Measurements from ENCODE around the gene PEX26.
"Not testable (repeated sequence)": the region's sequence is repeated elsewhere in the genome, so short reads cannot be mapped to it uniquely, and the experiment has no call there.

PEX26 gene

GRCh38 chr22:18070556-18071306, 7.1 kb upstream of the PEX26 start:
- Histone ChIP-seq H3K27ac (ENCODE audit: insufficient read depth, low read length, poor library complexity, severe bottlenecking) (no peak overlapping the region), H3K4me1 (ENCODE audit: control insufficient read depth, insufficient read depth, low read length, poor library complexity, severe bottlenecking) (no peaks in the 10 kb centered on the region), H3K27me3 (replicated peaks; ENCODE audit: control insufficient read depth, insufficient read depth, low read length, poor library complexity, severe bottlenecking) (no peaks in the 10 kb centered on the region), H3K4me3 (ENCODE audit: insufficient read depth, low read depth, low read length, poor library complexity, severe bottlenecking) (no peak overlapping the region), H3K9me3 (ENCODE audit: control insufficient read depth, low read length) (no peaks in the 10 kb centered on the region), H3K36me3 (ENCODE audit: control insufficient read depth, insufficient read depth, low read length) (no peaks in the 10 kb centered on the region)
- no peak for DNase-seq

GRCh38 chr22:18071307-18071967, 6.4 kb upstream of the PEX26 start:
- H3K4me3 ChIP-seq (ENCODE audit: insufficient read depth, low read depth, low read length, poor library complexity, severe bottlenecking); H3K27me3 ChIP-seq (replicated peaks; ENCODE audit: control insufficient read depth, insufficient read depth, low read length, poor library complexity, severe bottlenecking); DNase-seq; H3K4me1 ChIP-seq (ENCODE audit: control insufficient read depth, insufficient read depth, low read length, poor library complexity, severe bottlenecking); H3K27ac ChIP-seq (ENCODE audit: insufficient read depth, low read length, poor library complexity, severe bottlenecking); H3K9me3 ChIP-seq (ENCODE audit: control insufficient read depth, low read length); H3K36me3 ChIP-seq (ENCODE audit: control insufficient read depth, insufficient read depth, low read length): not testable (repeated sequence)

- no peak overlapping the region for H3K27ac ChIP-seq (ENCODE audit: insufficient read depth, low read length, poor library complexity, severe bottlenecking)
Measured at GRCh38 chr22:18071968-18072310, 5.9 kb upstream of the PEX26 start.

GRCh38 chr22:18073467-18073866, 4.3 kb upstream of the PEX26 start:
- Histone ChIP-seq H3K4me1 (ENCODE audit: control insufficient read depth, insufficient read depth, low read length, poor library complexity, severe bottlenecking) (peaks cover 9% of the 10 kb centered on the region), H3K4me3 (ENCODE audit: insufficient read depth, low read depth, low read length, poor library complexity, severe bottlenecking) (no peak overlapping the region), H3K27me3 (replicated peaks; ENCODE audit: control insufficient read depth, insufficient read depth, low read length, poor library complexity, severe bottlenecking) (no peaks in the 10 kb centered on the region), H3K9me3 (ENCODE audit: control insufficient read depth, low read length) (no peaks in the 10 kb centered on the region), H3K27ac (ENCODE audit: insufficient read depth, low read length, poor library complexity, severe bottlenecking) (no peak overlapping the region), H3K36me3 (ENCODE audit: control insufficient read depth, insufficient read depth, low read length) (no peaks in the 10 kb centered on the region)
- DNase-seq, result no peak

More at GRCh38 chr22:18071968-18072310, 5.9 kb upstream of the PEX26 start:
- H3K36me3 ChIP-seq (ENCODE audit: control insufficient read depth, insufficient read depth, low read length), result no peaks in the 10 kb centered on the region
- peaks cover 3% of the 10 kb centered on the region for H3K4me1 ChIP-seq (ENCODE audit: control insufficient read depth, insufficient read depth, low read length, poor library complexity, severe bottlenecking)
- DNase-seq, result no peak
- H3K4me3 ChIP-seq (ENCODE audit: insufficient read depth, low read depth, low read length, poor library complexity, severe bottlenecking), result no peak overlapping the region
- no peaks in the 10 kb centered on the region for H3K9me3 ChIP-seq (ENCODE audit: control insufficient read depth, low read length)
- H3K27me3 ChIP-seq (replicated peaks; ENCODE audit: control insufficient read depth, insufficient read depth, low read length, poor library complexity, severe bottlenecking), result no peaks in the 10 kb centered on the region

GRCh38 chr22:18073927-18074326, 3.9 kb upstream of the PEX26 start:
- H3K36me3 ChIP-seq (ENCODE audit: control insufficient read depth, insufficient read depth, low read length); H3K9me3 ChIP-seq (ENCODE audit: control insufficient read depth, low read length); H3K27ac ChIP-seq (ENCODE audit: insufficient read depth, low read length, poor library complexity, severe bottlenecking); H3K27me3 ChIP-seq (replicated peaks; ENCODE audit: control insufficient read depth, insufficient read depth, low read length, poor library complexity, severe bottlenecking); H3K4me3 ChIP-seq (ENCODE audit: insufficient read depth, low read depth, low read length, poor library complexity, severe bottlenecking); DNase-seq: not testable (repeated sequence)
- peaks cover 14% of the 10 kb centered on the region for H3K4me1 ChIP-seq (ENCODE audit: control insufficient read depth, insufficient read depth, low read length, poor library complexity, severe bottlenecking)

GRCh38 chr22:18075101-18075719, 2.6 kb upstream of the PEX26 start:
- H3K27me3 ChIP-seq (replicated peaks; ENCODE audit: control insufficient read depth, insufficient read depth, low read length, poor library complexity, severe bottlenecking), result no peaks in the 10 kb centered on the region
- H3K9me3 ChIP-seq (ENCODE audit: control insufficient read depth, low read length), result no peaks in the 10 kb centered on the region
- H3K27ac ChIP-seq (ENCODE audit: insufficient read depth, low read length, poor library complexity, severe bottlenecking), result no peak overlapping the region
- no peak for DNase-seq
- peaks cover 6% of the 10 kb centered on the region for H3K36me3 ChIP-seq (ENCODE audit: control insufficient read depth, insufficient read depth, low read length)
- peaks cover 16% of the 10 kb centered on the region for H3K4me1 ChIP-seq (ENCODE audit: control insufficient read depth, insufficient read depth, low read length, poor library complexity, severe bottlenecking)
- no peak overlapping the region for H3K4me3 ChIP-seq (ENCODE audit: insufficient read depth, low read depth, low read length, poor library complexity, severe bottlenecking)

GRCh38 chr22:18075720-18076497, 1.9 kb upstream of the PEX26 start:
- H3K4me3 ChIP-seq (ENCODE audit: insufficient read depth, low read depth, low read length, poor library complexity, severe bottlenecking), result no peak overlapping the region
- H3K27ac ChIP-seq (ENCODE audit: insufficient read depth, low read length, poor library complexity, severe bottlenecking), result no peak overlapping the region

GRCh38 chr22:18077087-18077638, 627 bp upstream of the PEX26 start:
- H3K27me3 ChIP-seq (replicated peaks; ENCODE audit: control insufficient read depth, insufficient read depth, low read length, poor library complexity, severe bottlenecking), result no peaks in the 10 kb centered on the region
- H3K9me3 ChIP-seq (ENCODE audit: control insufficient read depth, low read length), result no peaks in the 10 kb centered on the region
- H3K27ac ChIP-seq (ENCODE audit: insufficient read depth, low read length, poor library complexity, severe bottlenecking), result peak overlapping the region; percentile 71
- peaks cover 21% of the 10 kb centered on the region for H3K36me3 ChIP-seq (ENCODE audit: control insufficient read depth, insufficient read depth, low read length)
- peaks cover 16% of the 10 kb centered on the region for H3K4me1 ChIP-seq (ENCODE audit: control insufficient read depth, insufficient read depth, low read length, poor library complexity, severe bottlenecking)
- H3K4me3 ChIP-seq (ENCODE audit: insufficient read depth, low read depth, low read length, poor library complexity, severe bottlenecking), result peak overlapping the region; percentile 91
- no peak for DNase-seq

More at GRCh38 chr22:18075720-18076497, 1.9 kb upstream of the PEX26 start:
- H3K4me1 ChIP-seq (ENCODE audit: control insufficient read depth, insufficient read depth, low read length, poor library complexity, severe bottlenecking), result peaks cover 16% of the 10 kb centered on the region
- H3K9me3 ChIP-seq (ENCODE audit: control insufficient read depth, low read length), result no peaks in the 10 kb centered on the region
- H3K36me3 ChIP-seq (ENCODE audit: control insufficient read depth, insufficient read depth, low read length), result peaks cover 11% of the 10 kb centered on the region
- peak in 2 of 3 donors; percentile 9 to 22 for DNase-seq
- H3K27me3 ChIP-seq (replicated peaks; ENCODE audit: control insufficient read depth, insufficient read depth, low read length, poor library complexity, severe bottlenecking), result no peaks in the 10 kb centered on the region

- Histone ChIP-seq H3K27ac (ENCODE audit: insufficient read depth, low read length, poor library complexity, severe bottlenecking) (peak overlapping the region; percentile 74), H3K4me3 (ENCODE audit: insufficient read depth, low read depth, low read length, poor library complexity, severe bottlenecking) (peak overlapping the region; percentile 91), H3K36me3 (ENCODE audit: control insufficient read depth, insufficient read depth, low read length) (peaks cover 34% of the 10 kb centered on the region), H3K27me3 (replicated peaks; ENCODE audit: control insufficient read depth, insufficient read depth, low read length, poor library complexity, severe bottlenecking) (no peaks in the 10 kb centered on the region), H3K4me1 (ENCODE audit: control insufficient read depth, insufficient read depth, low read length, poor library complexity, severe bottlenecking) (peaks cover 16% of the 10 kb centered on the region), H3K9me3 (ENCODE audit: control insufficient read depth, low read length) (no peaks in the 10 kb centered on the region)
- DNase-seq, result peak; percentile 8 to 36 (median 14)
Measured at GRCh38 chr22:18078329-18079041, 695 bp downstream of the PEX26 start.
